NCI-H128 (cell line): ENCODE results near the gene FLT1.

Source experiments
- DNase-seq: peaks from one replicate; lab custom pipeline; 2025; ENCODE audit not compliant: unreplicated experiment; lab: John Stamatoyannopoulos, UW

The FLT1 gene

GRCh38 chr13:28463481-28463880, 31.4 kb downstream of the FLT1 start:
- DNase-seq, result no peak

GRCh38 chr13:28459911-28460310, 35.0 kb downstream of the FLT1 start:
- DNase-seq, result no peak

- DNase-seq, result no peak
Observed at GRCh38 chr13:28458608-28459007, 36.3 kb downstream of the FLT1 start.

- DNase-seq, result no peak
Observed at GRCh38 chr13:28458051-28458450, 36.9 kb downstream of the FLT1 start.

- no peak for DNase-seq
Observed at GRCh38 chr13:28457521-28457920, 37.4 kb downstream of the FLT1 start.

- DNase-seq, result no peak
Observed at GRCh38 chr13:28455580-28456194, 39.2 kb downstream of the FLT1 start.

GRCh38 chr13:28452755-28453154, 42.2 kb downstream of the FLT1 start:
- no peak for DNase-seq

- DNase-seq, result no peak
Observed at GRCh38 chr13:28451482-28452217, 43.3 kb downstream of the FLT1 start.

GRCh38 chr13:28449826-28450773, 44.8 kb downstream of the FLT1 start:
- DNase-seq, result no peak

GRCh38 chr13:28448651-28449358, 46.1 kb downstream of the FLT1 start:
- DNase-seq, result no peak

GRCh38 chr13:28447989-28448388, 46.9 kb downstream of the FLT1 start:
- DNase-seq, result no peak

GRCh38 chr13:28447206-28447605, 47.7 kb downstream of the FLT1 start:
- no peak for DNase-seq

- no peak for DNase-seq
Observed at GRCh38 chr13:28442839-28443238, 52.1 kb downstream of the FLT1 start.

- DNase-seq, result no peak
Observed at GRCh38 chr13:28441529-28441928, 53.4 kb downstream of the FLT1 start.

- no peak for DNase-seq
Observed at GRCh38 chr13:28440774-28441504, 54.0 kb downstream of the FLT1 start.

GRCh38 chr13:28438598-28439334, 56.2 kb downstream of the FLT1 start:
- no peak for DNase-seq

GRCh38 chr13:28438067-28438466, 56.9 kb downstream of the FLT1 start:
- no peak for DNase-seq

GRCh38 chr13:28435917-28436316, 59.0 kb downstream of the FLT1 start:
- no peak for DNase-seq

GRCh38 chr13:28434926-28435325, 60.0 kb downstream of the FLT1 start:
- DNase-seq, result no peak
